Right hindlimb (tissue), 1 donor: ENCODE results near the gene FOSL2.
A peak's percentile ranks its signal among the peaks of the same experiment; 100 is the strongest.

Experiments used
- DNase-seq: peaks from one replicate; pipeline ENCODE4 v3.0.0-alpha.2; 2018

The FOSL2 gene

GRCh38 chr2:28397043-28397381, 4.4 kb downstream of the FOSL2 start:
- DNase-seq = no peak

- no peak for DNase-seq
Observed at GRCh38 chr2:28398101-28398834, 5.6 kb downstream of the FOSL2 start.

GRCh38 chr2:28399289-28399688, 6.6 kb downstream of the FOSL2 start:
- DNase-seq = no peak

DNA sequence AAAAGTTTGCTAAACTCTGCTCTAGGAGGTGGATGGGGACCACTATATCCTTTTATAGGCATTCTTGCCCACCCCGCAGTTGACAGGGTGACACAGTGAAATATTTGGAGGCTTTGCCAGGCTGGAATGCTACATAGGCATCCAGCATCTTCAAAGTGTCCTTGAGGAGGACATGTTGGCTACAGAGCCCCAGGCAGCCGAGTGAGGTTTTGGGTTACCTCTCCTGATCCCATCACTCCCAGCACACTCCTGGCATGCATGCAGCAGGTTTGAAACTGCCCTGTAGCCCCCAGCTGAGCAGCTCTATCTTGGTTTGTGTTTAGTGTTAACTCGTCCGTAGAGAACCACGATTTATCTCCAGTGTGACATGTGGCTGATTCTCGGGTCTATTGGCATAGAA, 7.3 kb downstream of the FOSL2 start:
- DNase-seq = no peak

GRCh38 chr2:28400419-28400818, 7.8 kb downstream of the FOSL2 start:
- DNase-seq = no peak

- DNase-seq = no peak
Observed at GRCh38 chr2:28400921-28401320, 8.3 kb downstream of the FOSL2 start.

DNA sequence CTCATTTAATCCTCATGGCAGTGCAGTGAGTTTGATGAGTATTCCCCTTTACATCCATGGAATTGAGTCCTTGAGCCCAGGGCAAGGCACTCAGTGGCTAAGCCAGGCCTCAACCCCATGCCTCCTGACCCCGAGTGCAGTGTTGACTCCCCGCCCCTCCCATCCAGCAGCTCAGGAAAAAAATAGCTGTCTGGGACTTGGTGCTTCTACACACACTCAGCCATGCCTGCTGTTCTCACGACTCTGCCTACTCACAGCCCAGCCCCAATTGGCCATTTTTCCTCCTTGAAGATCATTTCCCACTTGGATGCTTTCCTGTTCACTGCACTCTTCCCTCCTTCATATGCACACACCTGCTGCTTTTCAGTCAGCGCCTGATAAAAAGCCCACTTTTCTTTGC, 8.8 kb downstream of the FOSL2 start:
- no peak for DNase-seq

DNA sequence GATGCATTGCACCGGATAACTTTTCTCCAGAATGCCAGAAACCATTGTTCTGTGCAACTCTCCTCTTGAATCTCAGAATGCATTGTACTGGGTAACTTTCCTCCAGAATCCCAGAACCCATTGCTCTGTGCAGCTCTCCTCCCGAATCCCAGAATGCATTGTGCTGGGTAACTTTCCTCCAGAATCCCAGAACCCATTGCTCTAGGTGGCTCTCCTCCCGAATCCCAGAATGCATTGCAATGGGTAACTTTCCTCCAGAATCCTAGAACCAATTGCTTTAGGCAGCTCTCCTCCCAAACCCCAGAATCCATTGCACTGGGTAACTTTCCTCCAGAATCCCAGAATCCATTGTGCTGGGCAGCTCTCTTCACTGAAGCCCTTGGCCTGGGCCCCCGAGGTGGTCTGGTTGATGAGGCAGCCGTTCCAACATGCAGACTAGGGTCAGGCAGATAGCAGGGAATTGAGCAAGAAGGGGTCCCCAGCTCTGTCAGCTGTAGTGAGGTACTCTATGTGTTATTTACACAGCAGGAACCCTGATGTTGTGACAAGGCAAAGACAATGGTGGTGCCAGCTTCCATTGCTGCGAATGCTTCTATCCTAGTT, 9.4 kb downstream of the FOSL2 start:
- no peak for DNase-seq

GRCh38 chr2:28403370-28403956, 10.8 kb downstream of the FOSL2 start:
- DNase-seq = no peak

- DNase-seq = no peak
Observed at GRCh38 chr2:28404086-28404485, 11.4 kb downstream of the FOSL2 start.

- DNase-seq = no peak
Observed at GRCh38 chr2:28405537-28405936, 12.9 kb downstream of the FOSL2 start.

DNA sequence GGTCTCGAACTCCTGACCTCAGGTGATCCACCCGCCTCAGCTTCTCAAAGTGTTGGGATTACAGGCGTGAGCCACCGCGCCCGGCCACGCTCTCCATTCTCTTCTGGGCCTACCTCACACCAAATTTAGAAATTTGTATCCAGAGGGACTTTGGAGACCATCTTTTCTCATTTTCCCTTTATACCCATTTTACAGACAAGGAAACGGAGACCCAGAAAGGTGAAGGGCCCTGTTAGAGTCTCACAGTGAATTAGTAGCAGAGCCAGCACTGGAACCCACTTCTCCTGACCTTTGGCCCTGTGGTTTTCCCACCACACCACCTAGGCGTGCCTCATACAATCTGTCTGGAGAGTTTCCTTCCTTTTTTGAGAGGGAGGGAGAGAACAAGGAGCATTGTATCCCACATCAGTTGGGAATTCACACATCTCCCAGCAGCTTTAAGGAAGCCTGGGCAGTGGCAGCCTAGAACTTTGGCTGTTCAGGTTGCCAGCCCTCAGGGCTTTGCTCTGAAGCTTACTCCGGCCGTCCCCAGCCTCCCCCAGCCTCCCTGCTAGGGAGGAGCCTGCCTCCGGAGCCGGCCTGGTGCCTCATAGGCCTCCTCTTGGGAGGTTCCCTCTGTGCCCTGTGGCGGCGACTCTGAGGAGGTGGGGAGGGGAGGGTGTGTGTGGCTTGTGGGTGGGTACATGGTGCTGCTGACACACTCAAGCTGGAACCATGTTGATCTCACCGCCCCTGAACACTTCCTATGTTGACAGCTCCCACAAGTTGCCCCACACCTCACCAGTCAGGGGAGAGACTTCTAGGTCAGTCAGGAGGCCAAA, 13.8 kb downstream of the FOSL2 start:
- DNase-seq = no peak

DNA sequence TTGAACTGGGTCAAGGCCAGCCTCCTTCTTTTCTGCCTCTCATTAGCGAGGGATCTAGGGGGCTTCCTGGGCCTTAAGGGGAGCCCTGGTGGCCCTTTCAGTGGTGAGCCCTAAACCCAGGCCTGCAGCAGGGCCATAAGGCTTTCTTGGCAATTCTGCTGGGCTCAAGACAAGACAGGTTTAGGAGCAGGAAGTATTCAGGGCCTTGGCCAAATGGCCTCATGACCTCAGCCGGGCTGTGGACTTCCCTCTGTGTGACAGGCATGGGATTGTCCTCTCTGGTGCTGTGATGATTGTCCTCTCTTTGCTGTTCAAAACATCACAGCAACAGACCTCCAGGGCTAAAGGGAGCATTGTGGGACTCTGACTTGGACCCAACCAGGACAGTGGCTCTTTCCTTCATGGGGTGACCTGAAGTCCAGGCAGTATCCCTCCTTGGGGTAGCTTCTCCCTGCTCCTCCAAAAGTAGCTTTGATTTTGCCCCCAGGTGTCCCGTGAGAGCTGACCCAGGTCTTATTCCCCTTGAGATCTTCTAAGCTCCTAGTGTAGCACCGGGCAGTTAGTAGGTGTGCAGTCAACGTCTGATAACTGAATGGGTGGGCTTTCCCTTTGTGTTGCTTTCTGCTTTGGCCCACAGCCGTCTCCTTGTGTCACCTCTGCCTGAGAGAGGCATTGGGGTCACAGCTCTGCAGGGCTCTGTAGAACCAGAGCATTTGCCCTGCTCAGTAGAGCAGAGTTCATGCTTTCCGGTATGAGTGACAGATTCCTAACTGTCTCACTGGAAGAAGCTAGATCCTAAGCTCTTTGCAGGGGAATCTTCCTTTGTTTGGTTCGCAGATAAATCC, 14.7 kb downstream of the FOSL2 start:
- DNase-seq = no peak

GRCh38 chr2:28407976-28408690, 15.5 kb downstream of the FOSL2 start:
- no peak for DNase-seq

DNA sequence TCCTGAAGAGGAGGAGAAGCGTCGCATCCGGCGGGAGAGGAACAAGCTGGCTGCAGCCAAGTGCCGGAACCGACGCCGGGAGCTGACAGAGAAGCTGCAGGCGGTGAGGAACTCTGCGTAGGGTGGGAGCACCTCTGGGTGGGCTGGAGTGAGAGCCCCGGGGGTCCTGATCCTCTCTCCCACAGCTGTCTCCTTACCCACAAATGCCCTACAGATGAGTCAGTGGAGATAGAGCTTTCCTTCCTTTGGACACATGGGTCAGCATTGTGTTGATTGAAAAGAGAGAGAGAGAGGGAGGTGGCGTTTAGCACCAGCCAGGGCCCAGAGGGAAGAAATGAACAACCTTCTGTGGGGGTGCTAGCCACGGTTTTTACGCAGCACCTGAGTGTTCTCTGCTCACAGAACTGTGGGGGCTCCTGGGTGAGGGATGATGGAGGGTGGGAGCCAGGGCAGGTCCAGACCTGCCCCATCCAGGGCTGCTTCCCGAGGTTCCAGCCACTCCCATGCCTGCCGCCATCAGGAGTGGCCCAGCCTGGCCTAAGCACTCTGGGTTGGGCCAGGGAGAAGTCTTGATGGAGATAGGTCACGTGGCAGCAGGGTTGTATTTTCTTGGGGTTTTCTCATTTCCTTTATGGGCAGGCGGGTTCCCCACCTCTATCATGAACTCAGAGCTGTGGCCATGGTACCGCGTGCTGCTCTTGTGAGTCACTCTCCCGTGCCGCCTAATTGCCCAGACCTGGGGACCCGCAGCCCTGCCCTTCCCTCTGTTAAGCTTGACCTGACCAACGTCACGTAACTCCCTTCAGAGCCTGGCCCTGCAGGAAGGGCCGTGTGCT, 16.3 kb downstream of the FOSL2 start:
- DNase-seq = no peak

DNA sequence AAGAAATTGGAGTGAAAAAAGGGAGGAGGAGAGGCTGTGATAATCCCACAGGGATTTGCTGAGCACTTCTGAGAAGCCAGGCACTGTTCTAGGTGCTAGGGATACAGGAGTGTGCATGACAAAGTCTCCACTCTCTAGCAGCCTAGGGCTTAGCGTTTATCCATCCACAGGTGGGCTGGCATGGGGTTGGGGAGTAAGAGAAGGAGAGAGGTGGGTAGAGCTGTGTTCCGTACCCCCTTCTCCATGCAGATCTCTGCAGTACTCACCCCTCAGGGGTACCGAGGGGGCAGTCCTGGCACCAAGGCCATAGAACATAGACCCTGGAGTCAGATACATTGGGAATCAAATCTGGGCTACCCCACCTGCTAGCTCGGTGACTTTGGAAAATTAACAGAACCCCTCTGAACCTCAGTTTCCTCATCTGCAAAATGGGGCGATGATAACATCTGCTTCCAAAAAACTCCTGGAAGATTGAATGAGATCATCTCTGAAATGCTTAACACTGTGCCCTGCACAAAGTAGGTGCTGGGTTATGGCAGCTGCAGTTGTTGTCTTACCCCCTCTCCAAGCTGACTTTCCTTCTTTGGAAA, 18.6 kb downstream of the FOSL2 start:
- DNase-seq = no peak

GRCh38 chr2:28411956-28412609, 19.4 kb downstream of the FOSL2 start:
- DNase-seq = no peak

DNA sequence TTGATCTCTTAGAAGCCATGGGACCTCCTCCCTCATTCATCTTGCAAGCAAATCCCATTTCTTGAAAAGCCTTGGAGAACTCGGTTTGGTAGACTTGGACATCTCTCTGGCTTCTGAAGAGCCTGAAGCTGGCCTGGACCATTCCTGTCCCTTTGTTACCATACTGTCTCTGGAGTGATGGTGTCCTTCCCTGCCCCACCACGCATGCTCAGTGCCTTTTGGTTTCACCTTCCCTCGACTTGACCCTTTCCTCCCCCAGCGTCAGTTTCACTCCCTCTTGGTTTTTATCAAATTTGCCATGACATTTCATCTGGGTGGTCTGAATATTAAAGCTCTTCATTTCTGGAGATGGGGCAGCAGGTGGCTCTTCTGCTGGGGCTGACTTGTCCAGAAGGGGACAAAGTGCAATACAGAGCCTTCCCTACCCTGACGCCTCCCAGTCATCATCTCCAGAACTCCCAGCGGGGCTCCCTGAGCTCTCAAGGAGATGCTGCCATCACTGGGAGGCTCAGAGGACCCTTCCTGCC, 20.0 kb downstream of the FOSL2 start:
- DNase-seq = no peak

GRCh38 chr2:28413152-28413898, 20.7 kb downstream of the FOSL2 start:
- peak; percentile 75 for DNase-seq
